ENCODE measurements around the gene FBXL19. TPM values are rescaled to one million over a fixed set of nuclear protein-coding genes. Genes with fewer than 3 reads are reported as not detected.

FBXL19 gene
- total RNA-seq, 1 donor from 2014 or later: 13.4 TPM

GRCh38 chr16:30896889-30897733 is 26.3 kb upstream of the FBXL19 start:
- ATAC-seq (peak; percentile 75), DNase-seq (peak; percentile 95)
- Histone ChIP-seq H3K27me3 (no peaks in the 10 kb centered on the region), H3K4me1 (peaks cover 47% of the 10 kb centered on the region), H3K4me3 (peak overlapping the region; percentile 61), H3K27ac (peak overlapping the region; percentile 96), H3K36me3 (no peaks in the 10 kb centered on the region), H3K9me3 (no peaks in the 10 kb centered on the region)
- intact Hi-C loops (cut with DNase I): no loop called here
- no peak for TF ChIP-seq CTCF (IDR thresholded peaks at IDR 0.05)

- no peaks in the 10 kb centered on the region for H3K36me3 ChIP-seq
- intact Hi-C loops (cut with DNase I): no loop called here
- no peaks in the 10 kb centered on the region for H3K27me3 ChIP-seq
- no peak overlapping the region for H3K27ac ChIP-seq
- no peak for TF ChIP-seq CTCF (IDR thresholded peaks at IDR 0.05)
- DNase-seq (no peak), ATAC-seq (no peak)
- H3K9me3 ChIP-seq: no peaks in the 10 kb centered on the region
- peaks cover 42% of the 10 kb centered on the region for H3K4me1 ChIP-seq
- H3K4me3 ChIP-seq: no peak overlapping the region
Observed at GRCh38 chr16:30899794-30900193, 23.6 kb upstream of the FBXL19 start.

GRCh38 chr16:30900588-30900987 is 22.8 kb upstream of the FBXL19 start:
- H3K4me3 ChIP-seq: no peak overlapping the region
- peaks cover 34% of the 10 kb centered on the region for H3K4me1 ChIP-seq
- DNase-seq: no peak
- intact Hi-C loops (cut with DNase I): no loop called here
- H3K27me3 ChIP-seq: no peaks in the 10 kb centered on the region
- no peaks in the 10 kb centered on the region for H3K9me3 ChIP-seq
- no peak for TF ChIP-seq CTCF (IDR thresholded peaks at IDR 0.05)
- no peaks in the 10 kb centered on the region for H3K36me3 ChIP-seq
- H3K27ac ChIP-seq: no peak overlapping the region
- no peak for ATAC-seq

GRCh38 chr16:30901201-30902028 is 22.0 kb upstream of the FBXL19 start:
- DNase-seq: no peak
- ATAC-seq: no peak
- Histone ChIP-seq H3K4me1 (peaks cover 27% of the 10 kb centered on the region), H3K36me3 (no peaks in the 10 kb centered on the region), H3K4me3 (peak overlapping the region; percentile 52), H3K27me3 (no peaks in the 10 kb centered on the region), H3K27ac (peak overlapping the region; percentile 81), H3K9me3 (no peaks in the 10 kb centered on the region)
- intact Hi-C loops (cut with DNase I): no loop called here
- no peak for TF ChIP-seq CTCF (IDR thresholded peaks at IDR 0.05)

- Histone ChIP-seq H3K9me3 (no peaks in the 10 kb centered on the region), H3K27ac (peak overlapping the region; percentile 84), H3K36me3 (no peaks in the 10 kb centered on the region), H3K4me1 (peaks cover 24% of the 10 kb centered on the region), H3K27me3 (no peaks in the 10 kb centered on the region), H3K4me3 (peak overlapping the region; percentile 56)
- peak; percentile 90 for DNase-seq
- intact Hi-C loops (cut with DNase I): no loop called here
- TF ChIP-seq CTCF (IDR thresholded peaks at IDR 0.05): no peak
- ATAC-seq: peak; percentile 95
Observed at GRCh38 chr16:30902029-30902972, 21.1 kb upstream of the FBXL19 start.
